ENCODE measurements around the gene HECW1.
"Not testable (repeated sequence)": the region's sequence is repeated elsewhere in the genome, so short reads cannot be mapped to it uniquely, and the experiment has no call there.

The HECW1 gene

GRCh38 chr7:43469051-43469450 lies 356.6 kb downstream of the HECW1 start:
- no peak for DNase-seq (ENCODE audit: low spot score)

GRCh38 chr7:43470110-43470509 lies 357.7 kb downstream of the HECW1 start:
- no peak for DNase-seq (ENCODE audit: low spot score)

- no peak for DNase-seq (ENCODE audit: low spot score)
These were observed 363.5 kb downstream of the HECW1 start for GRCh38 chr7:43475983-43476382.

GRCh38 chr7:43476896-43477295 lies 364.4 kb downstream of the HECW1 start:
- no peak for DNase-seq (ENCODE audit: low spot score)

- no peak for DNase-seq (ENCODE audit: low spot score)
These were observed 366.6 kb downstream of the HECW1 start for GRCh38 chr7:43479042-43479441.

GRCh38 chr7:43479543-43479942 lies 367.1 kb downstream of the HECW1 start:
- no peak for DNase-seq (ENCODE audit: low spot score)

GRCh38 chr7:43480581-43480980 lies 368.1 kb downstream of the HECW1 start:
- no peak for DNase-seq (ENCODE audit: low spot score)

- DNase-seq (ENCODE audit: low spot score), result no peak
These were observed 369.6 kb downstream of the HECW1 start for GRCh38 chr7:43481902-43482678.

GRCh38 chr7:43482679-43483252 lies 370.3 kb downstream of the HECW1 start:
- DNase-seq (ENCODE audit: low spot score), result no peak

GRCh38 chr7:43484678-43485395 lies 372.4 kb downstream of the HECW1 start:
- DNase-seq (ENCODE audit: low spot score), result no peak

- no peak for DNase-seq (ENCODE audit: low spot score)
These were observed 373.1 kb downstream of the HECW1 start for GRCh38 chr7:43485580-43485979.

- DNase-seq (ENCODE audit: low spot score), result not testable (repeated sequence)
These were observed 373.6 kb downstream of the HECW1 start for GRCh38 chr7:43486008-43486407.

GRCh38 chr7:43486634-43487033 lies 374.2 kb downstream of the HECW1 start:
- no peak for DNase-seq (ENCODE audit: low spot score)

GRCh38 chr7:43487731-43488073 lies 375.3 kb downstream of the HECW1 start:
- DNase-seq (ENCODE audit: low spot score), result no peak

- DNase-seq (ENCODE audit: low spot score), result no peak
These were observed 376.8 kb downstream of the HECW1 start for GRCh38 chr7:43489257-43489656.

- no peak for DNase-seq (ENCODE audit: low spot score)
These were observed 377.6 kb downstream of the HECW1 start for GRCh38 chr7:43490016-43490415.

GRCh38 chr7:43491123-43491522 lies 378.7 kb downstream of the HECW1 start:
- no peak for DNase-seq (ENCODE audit: low spot score)

- DNase-seq (ENCODE audit: low spot score), result peak; percentile 66
These were observed 379.5 kb downstream of the HECW1 start for GRCh38 chr7:43491984-43492383.

GRCh38 chr7:43492896-43493295 lies 380.4 kb downstream of the HECW1 start:
- DNase-seq (ENCODE audit: low spot score), result no peak

GRCh38 chr7:43495572-43495971 lies 383.1 kb downstream of the HECW1 start:
- no peak for DNase-seq (ENCODE audit: low spot score)

GRCh38 chr7:43496596-43496995 lies 384.1 kb downstream of the HECW1 start:
- DNase-seq (ENCODE audit: low spot score), result no peak

GRCh38 chr7:43501870-43502269 lies 389.4 kb downstream of the HECW1 start:
- DNase-seq (ENCODE audit: low spot score), result peak; percentile 35

GRCh38 chr7:43502941-43503340 lies 390.5 kb downstream of the HECW1 start:
- no peak for DNase-seq (ENCODE audit: low spot score)
